Suppressor macrophage treated with lipopolysaccharide for 1 hour (primary cell): ENCODE data around the gene LRRC74B.
"Not testable (repeated sequence)": the region's sequence is repeated elsewhere in the genome, so short reads cannot be mapped to it uniquely, and the experiment has no call there.

Experiments used
- DNase-seq, 3 donors: peaks; one replicate each; pipeline ENCODE4 v3.0.0-alpha.2; 2020 to 2022

The LRRC74B gene

DNA sequence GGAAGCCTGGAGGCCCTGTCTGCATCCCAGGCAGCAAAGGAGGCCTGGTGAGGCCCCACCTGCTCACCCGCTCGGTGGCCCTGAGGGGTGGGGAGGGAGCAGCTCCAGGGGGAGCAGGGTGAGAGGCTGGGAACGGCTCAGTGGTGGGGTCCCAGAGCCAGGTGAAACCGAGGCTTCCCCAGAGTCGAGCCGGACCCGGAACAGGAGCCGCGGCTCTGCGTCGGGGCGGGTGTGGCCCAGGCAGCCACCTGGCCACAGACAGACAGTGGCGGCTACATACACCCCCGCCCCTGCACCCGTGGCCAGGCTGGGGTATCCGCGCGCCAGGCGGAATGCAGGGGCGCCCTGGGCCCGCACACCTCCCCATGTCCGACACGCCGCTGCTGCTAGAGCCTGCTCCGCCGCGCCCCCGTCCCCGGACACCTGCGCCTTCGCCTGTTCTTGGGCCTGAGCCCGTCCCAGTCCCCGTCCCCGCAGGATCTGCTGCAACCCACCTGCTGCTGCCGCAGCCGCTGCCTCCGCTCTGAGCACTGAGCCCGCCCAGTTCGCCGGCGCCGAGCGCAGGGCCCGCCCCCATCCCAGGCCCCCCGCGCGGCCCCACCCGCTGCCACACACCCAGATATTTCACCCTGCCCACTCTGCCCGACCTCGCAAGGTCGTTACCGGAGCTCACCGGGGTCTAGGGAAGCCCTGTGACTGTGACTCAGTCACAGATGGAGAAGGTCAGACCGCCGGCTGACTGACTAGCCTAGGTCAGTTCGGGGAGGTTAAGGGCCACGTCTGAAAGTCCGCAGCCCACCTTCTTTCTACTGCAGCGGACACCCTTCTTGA, 13.5 kb upstream of the LRRC74B start, which contains the start of gene SLC7A4:
Gene SLC7A4 (minus strand): TSS at position 525 of the 831 bp plus-strand sequence. CDS start 749 bp downstream, outside the sequence.
- no peak for DNase-seq

- DNase-seq, result no peak
These were observed 12.7 kb upstream of the LRRC74B start for GRCh38 chr22:21032868-21033688.

DNA sequence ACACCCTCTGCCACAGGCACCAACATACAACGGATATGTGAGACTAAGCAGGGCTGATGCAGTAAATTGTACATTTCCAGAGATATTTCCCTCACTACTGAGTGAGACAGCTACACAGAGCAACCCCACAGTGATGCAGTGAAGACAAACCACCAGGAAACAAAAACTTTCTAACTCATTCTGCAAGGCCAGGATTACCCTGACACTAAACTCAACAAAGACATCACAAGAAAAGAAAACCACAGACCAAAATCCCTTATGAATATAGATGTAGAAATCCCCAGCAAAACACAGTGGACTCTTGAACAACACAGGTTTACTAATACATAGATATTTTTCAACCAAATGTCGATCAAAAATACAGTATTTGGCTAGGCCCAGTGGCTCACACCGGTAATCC, 11.9 kb upstream of the LRRC74B start:
- DNase-seq, result no peak

DNA sequence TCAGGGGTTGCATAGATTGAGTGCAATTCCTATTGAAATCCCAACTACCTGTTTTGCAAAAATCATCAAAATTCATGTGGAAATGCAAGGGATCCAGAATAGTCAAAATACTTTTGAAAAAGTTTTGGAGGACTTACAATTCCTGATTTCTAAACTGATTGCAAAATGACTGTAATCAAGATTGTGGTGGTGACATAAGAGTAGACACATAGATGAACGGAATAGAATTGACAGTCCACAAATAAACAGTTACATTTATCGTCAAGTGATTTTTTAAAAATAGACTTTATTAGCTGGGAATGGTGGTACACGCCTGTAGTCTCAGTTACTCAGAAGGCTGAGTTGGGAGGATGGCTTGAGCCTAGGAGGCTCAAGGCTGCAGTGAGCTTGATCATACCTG, 10.8 kb upstream of the LRRC74B start:
- DNase-seq, result no peak

DNA sequence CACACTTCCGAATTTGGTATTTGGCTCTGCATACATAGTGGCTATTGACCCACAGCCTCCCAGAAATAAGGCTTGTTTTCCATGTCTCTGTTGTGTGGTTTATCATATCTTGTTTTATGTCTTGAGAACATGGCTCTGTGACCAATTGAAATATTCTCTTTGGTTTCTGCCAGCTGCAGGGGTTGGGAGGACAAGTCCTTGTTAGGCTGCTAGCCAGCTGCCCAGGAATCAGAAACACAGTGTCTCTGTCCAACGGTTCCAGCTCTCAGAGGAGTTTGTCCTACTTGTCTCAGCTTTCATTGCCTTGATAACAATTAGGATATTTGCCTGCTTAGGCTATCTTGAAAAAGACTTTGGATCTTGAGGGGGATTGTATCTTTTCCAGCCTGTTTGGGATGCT, 7.3 kb upstream of the LRRC74B start:
- no peak for DNase-seq

GRCh38 chr22:21039158-21039557, 6.6 kb upstream of the LRRC74B start:
- not testable (repeated sequence) for DNase-seq

DNA sequence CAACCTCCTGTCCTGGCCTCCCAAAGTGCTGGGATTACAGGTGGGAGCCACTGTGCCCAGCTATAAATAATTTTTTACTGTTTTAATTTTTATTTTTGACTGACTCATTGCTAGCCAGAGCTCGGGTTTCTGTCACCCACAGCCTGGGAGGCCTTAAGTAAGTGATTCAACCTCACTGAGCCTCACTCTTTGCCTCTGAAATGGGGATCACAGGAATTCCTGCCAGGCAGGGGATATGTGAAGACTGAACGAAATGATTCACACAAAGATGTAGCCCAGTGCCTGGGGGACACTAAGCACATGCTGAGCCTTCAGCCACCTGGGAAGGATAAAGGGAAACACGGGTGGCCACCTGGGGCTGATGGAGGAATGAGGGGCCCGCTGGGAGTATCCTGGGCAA, 3.8 kb upstream of the LRRC74B start:
- DNase-seq, result no peak

DNA sequence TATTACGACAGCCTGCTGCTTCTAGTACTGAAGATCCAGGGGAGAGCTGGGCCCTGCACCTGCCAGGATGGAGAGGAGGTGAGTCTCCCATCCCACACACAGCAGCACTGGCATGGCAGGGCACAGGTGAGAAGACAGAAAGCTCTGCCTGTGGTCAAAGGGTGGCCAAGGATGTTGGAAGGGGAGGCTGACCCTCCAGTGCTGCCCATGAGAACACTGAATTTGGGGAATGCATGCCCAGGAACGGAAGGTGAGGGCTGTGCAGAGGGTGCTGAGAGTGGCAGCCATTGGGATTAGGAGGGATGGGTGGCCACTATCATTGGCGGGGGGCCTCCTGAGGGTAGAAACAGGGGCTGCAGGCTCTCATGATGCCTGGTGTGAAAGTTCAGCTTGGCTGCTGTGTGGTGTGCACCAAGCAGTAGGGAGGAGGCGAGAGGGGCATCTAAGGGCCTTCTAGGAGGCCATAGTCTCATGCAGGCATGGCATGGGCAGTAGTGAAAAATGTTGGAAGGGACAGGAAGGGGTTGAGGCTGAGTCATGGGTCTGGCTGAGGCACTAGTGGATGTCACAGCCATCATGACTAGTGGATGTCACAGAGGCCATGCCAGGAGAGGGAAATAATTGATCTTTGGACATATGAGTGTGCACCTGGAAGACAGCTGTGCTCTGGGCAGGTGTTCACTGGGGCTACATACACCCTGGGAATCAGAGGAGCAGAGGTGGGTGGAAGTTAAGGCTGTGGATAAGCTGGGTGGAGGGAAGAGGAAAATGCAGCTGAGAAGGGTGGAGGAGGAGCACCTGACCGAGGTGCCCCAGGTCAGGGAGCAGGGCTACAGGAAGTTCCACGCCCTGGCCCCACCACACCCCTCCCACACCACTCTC, 2.5 kb upstream of the LRRC74B start:
- DNase-seq, result peak in 2 of 3 donors; percentile 20 to 21

DNA sequence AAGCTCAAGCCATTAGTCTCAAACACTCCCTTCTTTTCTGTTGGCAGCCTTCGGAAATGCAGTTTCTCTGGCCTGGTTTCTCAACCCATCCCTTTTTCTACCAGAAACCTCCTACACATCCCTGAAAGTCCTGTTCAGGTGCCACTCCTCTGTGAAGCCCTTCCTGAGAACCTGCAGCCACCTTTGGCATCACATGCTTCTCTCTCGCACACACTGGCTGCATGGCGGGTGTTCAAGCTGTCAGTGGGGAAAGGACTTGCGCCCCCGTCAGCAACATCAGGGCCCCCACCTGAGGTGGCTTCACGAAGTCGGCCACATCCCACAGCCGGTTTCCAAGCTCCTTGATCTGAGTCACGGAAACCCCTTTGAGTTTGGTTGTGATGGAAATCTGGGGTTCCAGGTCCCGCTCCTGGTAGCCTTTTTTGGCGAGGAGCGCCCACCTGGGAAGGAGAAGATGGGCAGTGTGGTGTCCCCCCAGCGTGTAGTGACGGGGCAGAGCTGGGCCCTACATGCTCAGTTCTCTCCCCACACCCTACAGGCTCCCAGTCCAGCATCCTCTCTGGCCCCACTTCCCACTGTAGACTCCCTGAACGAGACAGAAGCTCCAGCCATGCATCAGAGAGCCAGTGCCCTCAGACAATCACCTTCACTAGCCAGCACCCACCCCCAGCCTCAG, 1.7 kb upstream of the LRRC74B start:
- no peak for DNase-seq

GRCh38 chr22:21044931-21045584, 688 bp upstream of the LRRC74B start:
- DNase-seq, result peak; percentile 23 to 33 (median 31)

DNA sequence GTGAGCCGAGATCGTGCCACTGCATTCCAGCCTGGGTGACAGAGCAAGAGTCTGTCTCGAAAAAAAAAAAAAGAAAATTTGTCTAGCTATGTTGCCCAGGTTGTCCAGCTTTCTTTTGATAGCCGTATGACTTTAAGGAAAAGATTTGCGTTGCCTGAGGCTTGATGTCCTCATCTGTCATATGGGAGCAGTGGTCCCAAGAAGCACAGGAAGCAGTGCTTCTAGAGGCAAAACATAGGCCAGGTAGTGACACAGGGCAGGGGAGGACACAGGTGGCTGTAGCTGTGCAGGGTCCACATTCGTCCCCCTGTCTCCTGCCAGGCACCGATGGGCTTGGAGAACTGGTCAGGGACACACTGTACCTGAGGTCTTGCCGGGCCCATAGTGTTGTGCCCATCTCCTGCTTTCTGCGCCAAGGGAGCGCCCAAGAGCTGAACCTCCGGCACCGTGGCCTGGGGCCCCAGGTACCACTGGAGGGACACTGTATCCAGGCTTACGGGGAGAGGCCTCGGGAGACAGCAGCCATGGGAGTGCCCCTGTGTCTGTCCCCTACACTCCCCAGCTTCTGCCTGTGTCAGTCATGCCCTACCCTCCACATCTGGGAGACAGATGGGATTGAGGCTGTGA, 1.4 kb downstream of the LRRC74B start:
- DNase-seq, result no peak

GRCh38 chr22:21047730-21048129, 2.0 kb downstream of the LRRC74B start:
- DNase-seq, result no peak

GRCh38 chr22:21048448-21048847, 2.7 kb downstream of the LRRC74B start:
- not testable (repeated sequence) for DNase-seq

GRCh38 chr22:21048965-21049364, 3.2 kb downstream of the LRRC74B start:
- DNase-seq, result not testable (repeated sequence)

GRCh38 chr22:21051145-21051830, 5.5 kb downstream of the LRRC74B start:
- no peak for DNase-seq

DNA sequence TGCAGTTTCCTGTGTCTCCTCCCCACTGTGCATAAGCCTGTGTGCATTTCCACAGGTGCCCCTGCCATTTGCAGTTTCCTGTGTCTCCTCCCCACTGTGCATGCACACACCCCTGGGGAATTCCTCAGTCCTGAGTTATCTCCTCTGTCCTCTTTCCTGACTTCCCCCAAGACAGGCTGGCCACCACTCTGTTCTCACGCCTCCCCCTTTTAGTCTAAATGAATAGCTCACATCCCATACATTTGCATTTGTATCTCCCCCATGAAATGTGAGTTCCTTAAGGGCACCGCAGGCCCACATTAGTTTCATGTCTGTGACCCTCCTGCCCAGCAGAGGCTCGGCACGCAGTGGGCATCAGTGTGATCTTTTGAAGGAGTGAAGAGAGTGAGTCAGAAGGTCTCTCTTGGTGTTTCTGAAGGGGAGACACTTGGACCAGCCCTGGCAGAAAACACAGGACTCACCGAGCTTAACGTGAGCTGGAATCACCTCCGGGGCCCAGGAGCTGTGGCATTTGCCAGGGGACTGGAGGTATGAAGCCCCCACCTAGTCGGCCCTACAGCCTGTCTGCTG, 6.2 kb downstream of the LRRC74B start:
- peak in 1 of 3 donors; percentile 15 for DNase-seq

DNA sequence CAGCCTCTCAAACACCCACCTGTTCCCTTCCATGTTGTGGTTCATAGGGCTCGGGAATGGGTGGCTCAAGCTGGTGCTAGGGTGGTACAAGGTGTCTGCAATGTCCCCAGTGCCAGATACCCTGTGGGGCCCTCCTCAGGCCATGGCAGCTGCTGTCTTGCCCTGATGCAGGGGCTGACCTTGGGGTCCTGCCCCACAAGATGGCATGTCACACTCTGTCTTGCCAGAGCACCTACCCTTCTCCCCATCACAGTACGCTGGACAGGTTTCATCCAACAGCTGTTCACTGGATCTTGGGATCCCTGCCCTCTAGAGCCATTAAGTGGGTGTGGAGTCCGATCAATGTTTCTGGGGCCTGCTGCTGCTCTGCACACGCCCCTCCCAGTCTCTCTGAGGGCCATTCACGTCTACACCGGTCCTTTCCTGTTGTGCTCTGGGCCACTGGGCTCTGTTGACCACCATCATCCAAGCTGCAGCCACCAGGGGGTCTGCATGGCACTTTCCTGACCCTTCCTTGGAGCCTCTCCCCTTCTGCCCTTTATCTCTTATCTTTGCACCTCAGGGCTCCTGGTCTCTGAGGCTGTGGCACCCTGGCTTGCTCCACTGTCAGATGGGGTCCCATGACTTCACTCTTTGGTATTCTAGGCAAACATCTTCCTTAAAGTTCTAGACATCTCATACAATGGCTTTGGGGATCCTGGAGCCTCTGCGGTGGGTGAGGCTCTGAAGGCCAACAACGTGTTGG, 7.1 kb downstream of the LRRC74B start:
- no peak for DNase-seq

GRCh38 chr22:21054046-21054713, 8.4 kb downstream of the LRRC74B start:
- DNase-seq, result no peak
